Spleen (tissue), 11 donors: ENCODE measurements around the gene ATP6V1B1. TPM values are rescaled to one million over a fixed set of nuclear protein-coding genes. Genes with fewer than 3 reads are reported as not detected.

Experiments
- DNase-seq: peaks from one replicate; pipeline ENCODE4 v3.0.0-alpha.2; 2020
- H3K27ac ChIP-seq, 8 donors: fragments of 200-600 bp; sonication (generic) in 7 of 8; 1 replicate in 4 of 8; 2 replicates in 4 of 8; pipeline versions ENCODE4 v1.5.0 to v1.8.0; 2016 to 2021; ENCODE audit warnings: inconsistent platforms in 4 of 8, mild to moderate bottlenecking in 4 of 8, moderate library complexity in 1 of 8
- H3K27me3 ChIP-seq, 7 donors: fragments of 200-600 bp; sonication (generic) in 6 of 7; replicated peaks in 1 of 7; 1 replicate in 4 of 7; 2 replicates in 3 of 7; pipeline versions ENCODE4 v1.5.0 to v1.8.0; 2016 to 2021; ENCODE audit warnings: inconsistent platforms in 3 of 7, mild to moderate bottlenecking in 1 of 7
- H3K36me3 ChIP-seq, 6 donors: fragments of 200-600 bp; sonication (generic) in 5 of 6; 1 replicate in 4 of 6; 2 replicates in 2 of 6; pipeline versions ENCODE4 v1.5.0 to v1.8.0; 2016 to 2021; ENCODE audit warnings: inconsistent platforms in 2 of 6
- H3K4me1 ChIP-seq, 6 donors: fragments of 200-600 bp; sonication (generic) in 5 of 6; 1 replicate in 3 of 6; 2 replicates in 3 of 6; pipeline versions ENCODE4 v1.5.0 to v1.8.0; 2016 to 2021; ENCODE audit warnings: inconsistent platforms in 3 of 6
- H3K4me3 ChIP-seq, 8 donors: fragments of 200-600 bp; sonication (generic) in 7 of 8; 1 replicate in 4 of 8; 2 replicates in 4 of 8; pipeline versions ENCODE4 v1.5.0 to v1.8.0; 2016 to 2021; ENCODE audit warnings: inconsistent platforms in 4 of 8, mild to moderate bottlenecking in 4 of 8, moderate library complexity in 2 of 8
- H3K9me3 ChIP-seq, 8 donors: fragments of 200-600 bp; sonication (generic) in 7 of 8; 1 replicate in 4 of 8; 2 replicates in 4 of 8; pipeline versions ENCODE4 v1.5.0 to v1.8.0; 2016 to 2021; ENCODE audit warnings: inconsistent platforms in 4 of 8
- CTCF ChIP-seq, 11 experiments: fragments of 200-600 bp in 7 of 11; fragments of 450-650 bp in 4 of 11; sonication (generic) in 4 of 11; IDR thresholded peaks in 8 of 11; conservative IDR thresholded peaks in 3 of 11; 1 replicate in 7 of 11; 2 replicates in 4 of 11; pipeline versions ENCODE4 v1.4.0 to v1.8.0; 2016 to 2021; ENCODE audit warnings: antibody characterized with exemption in 11 of 11, inconsistent platforms in 4 of 11, mild to moderate bottlenecking in 1 of 11
- POLR2A ChIP-seq, 3 donors: fragments of 450-650 bp; IDR thresholded peaks; one replicate each; pipeline ENCODE4 v1.5.1; 2017; ENCODE audit warnings: antibody characterized with exemption in 3 of 3, mild to moderate bottlenecking in 1 of 3
- POLR2AphosphoS5 ChIP-seq, 3 donors: sonication (generic); formaldehyde crosslinking; IDR thresholded peaks; one replicate each; pipeline ENCODE4 v1.5.1; 2017; ENCODE audit warnings: antibody characterized with exemption in 3 of 3
- WGBS, 5 donors: extraction: QIAGEN DNeasy Blood & Tissue Kit in 3 of 5; methylation state at CpG; one replicate each; pipeline versions ENCODE4 v1.1.5 to v1.1.7; 2013 to 2018; 5-methylcytosine and 5-hydroxymethylcytosine counted together
- intact Hi-C: fragments of 100-400 bp; cut with DNase I; formaldehyde crosslinking; loops from one replicate; pipeline ENCODE4 v1.15.0; 2023; ENCODE audit warnings: low total_unique reads
- polyA plus RNA-seq, 3 donors: library from polyadenylated mRNA; stranded (reverse); fragments of 200-250 nt; gene quantifications; one replicate each; pipeline ENCODE4 v1.2.1, GENCODE V29; 2013
- total RNA-seq, 7 donors: library from RNA; depleted of rRNA in 3 of 7; stranded (reverse); fragments of >200 nt in 3 of 7; fragmentation: NEBNext Ultra II Directional in 4 of 7; extraction: Animal tissue kit (Norgen Biotek cat#: 25700) in 4 of 7; gene quantifications; one replicate each; pipeline versions ENCODE4 v1.1.0 to v1.2.1, GENCODE V29; 2016 to 2021
- donor health status: healthy with polysubstance abuse.
- donor health status: DM: no; HTN: no; CAD: no; lungs with moderate emphysema.
- donor health status: DM: no; HTN: no; CAD: no.
- donor health status: Bipolar disorder and iron deficiency.
- donor health status: healthy.
- donor health status: DM: no; HTN: no; CAD: no.
- donor health status: DM: yes; HTN: yes; CAD: no.

ATP6V1B1 gene
- total and polyA plus RNA-seq, 10 donors, result 0.06 to 0.11 TPM; not detected in 8

DNA sequence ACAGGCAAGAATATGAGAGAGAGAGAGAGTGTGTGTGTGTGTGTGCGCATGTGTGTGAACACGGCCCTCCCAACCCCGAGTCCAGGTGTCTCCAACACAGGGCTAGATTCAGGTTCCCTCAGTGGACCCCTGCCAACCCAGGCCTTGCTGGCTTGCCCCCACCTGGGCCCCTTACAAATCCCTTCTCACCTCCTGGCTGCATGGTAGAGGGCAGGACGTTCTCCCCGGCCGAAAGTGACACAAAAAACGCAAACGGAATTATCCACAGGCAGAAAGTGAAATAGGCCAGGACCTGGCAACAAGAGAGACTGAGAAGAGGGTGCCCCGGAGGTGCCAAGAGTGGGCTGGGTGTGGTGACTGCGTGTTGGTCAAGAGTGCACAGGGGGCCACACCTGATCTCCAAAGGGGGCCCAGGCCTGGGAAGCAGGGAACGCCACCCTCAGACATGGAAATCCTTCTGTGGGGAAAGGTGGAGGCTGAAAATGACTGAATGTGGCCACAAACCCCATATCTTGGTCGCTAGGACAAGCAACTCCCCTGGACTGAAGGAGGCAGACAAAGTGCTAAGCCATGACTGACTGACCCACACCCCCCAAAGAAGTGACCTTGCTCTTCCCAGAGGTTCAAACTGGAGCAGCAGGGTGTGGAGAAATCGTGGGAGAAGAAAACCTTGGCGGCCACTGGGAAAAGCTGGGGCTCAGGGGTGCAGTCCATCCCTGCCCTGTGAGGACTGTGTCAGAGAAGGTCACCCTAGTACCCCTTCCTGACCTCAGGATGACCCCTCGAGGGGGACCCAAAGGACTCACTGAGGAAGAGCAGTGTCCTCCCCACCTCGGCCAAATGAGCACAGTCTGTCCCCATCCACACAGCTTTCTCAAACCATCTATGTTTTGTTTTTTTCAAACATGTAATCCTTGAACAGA, 53.3 kb downstream of the ATP6V1B1 start:
- Histone ChIP-seq H3K4me1 (peaks cover 22 to 53% (median 36%) of the 10 kb centered on the region in 6 donors), H3K9me3 (no peaks in the 10 kb centered on the region), H3K36me3 (peaks cover 0 to 75% (median 55%) of the 10 kb centered on the region in 6 donors), H3K27me3 (no peaks in the 10 kb centered on the region), H3K27ac (no peak overlapping the region), H3K4me3 (no peak overlapping the region)
- 88 to 96% (median 94%) methylated on average over 16 of the region's 16 CpGs for WGBS, 5 donors
- DNase-seq, result peak; percentile 46
- intact Hi-C loops, result no loop called here
- no peak for TF ChIP-seq CTCF (IDR thresholded peaks at IDR 0.05 in 8 of 11, conservative IDR thresholded peaks at IDR 0.05 in 3 of 11)
- no peak for TF ChIP-seq POLR2A (IDR thresholded peaks at IDR 0.05)
- TF ChIP-seq POLR2AphosphoS5 (IDR thresholded peaks at IDR 0.05), result no peak

- Histone ChIP-seq H3K9me3 (no peaks in the 10 kb centered on the region), H3K36me3 (peaks cover 0 to 75% (median 55%) of the 10 kb centered on the region in 6 donors), H3K4me3 (no peak overlapping the region), H3K27ac (no peak overlapping the region), H3K27me3 (no peaks in the 10 kb centered on the region), H3K4me1 (peaks cover 18 to 47% (median 32%) of the 10 kb centered on the region in 6 donors)
- intact Hi-C loops, result no loop called here
- WGBS, 5 donors, result 67 to 90% (median 84%) methylated on average over 5 of the region's 5 CpGs
- no peak for TF ChIP-seq POLR2A (IDR thresholded peaks at IDR 0.05)
- TF ChIP-seq CTCF (IDR thresholded peaks at IDR 0.05 in 8 of 11, conservative IDR thresholded peaks at IDR 0.05 in 3 of 11), result no peak
- no peak for TF ChIP-seq POLR2AphosphoS5 (IDR thresholded peaks at IDR 0.05)
- no peak for DNase-seq
These were observed 54.5 kb downstream of the ATP6V1B1 start for GRCh38 chr2:70990216-70990615.

DNA sequence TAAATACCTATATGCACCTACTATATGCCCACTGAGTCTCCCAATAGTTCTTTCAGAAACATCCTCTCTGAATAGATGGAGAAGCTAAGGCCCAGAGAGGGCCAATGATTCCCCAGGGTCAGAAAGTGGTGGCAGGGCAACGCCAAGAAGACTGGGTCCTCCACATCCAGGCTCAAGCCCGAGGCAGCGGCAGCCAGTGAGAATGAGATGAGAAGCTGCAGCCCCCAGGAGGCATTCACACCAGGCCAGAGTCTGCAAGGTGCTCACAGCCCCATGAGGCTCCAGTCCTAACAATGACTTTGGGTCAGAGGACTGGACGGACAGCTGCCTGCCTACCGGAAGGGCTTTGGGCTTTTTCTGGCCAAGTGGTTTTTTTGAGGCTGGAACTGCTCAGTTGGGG, 55.4 kb downstream of the ATP6V1B1 start:
- H3K9me3 ChIP-seq, result no peaks in the 10 kb centered on the region
- H3K36me3 ChIP-seq, result peaks cover 0 to 67% (median 53%) of the 10 kb centered on the region in 6 donors
- peaks cover 14 to 49% (median 35%) of the 10 kb centered on the region in 6 donors for H3K4me1 ChIP-seq
- H3K27ac ChIP-seq, result no peak overlapping the region
- DNase-seq, result peak; percentile 51
- H3K27me3 ChIP-seq, result no peaks in the 10 kb centered on the region
- WGBS, 5 donors, result 90 to 97% (median 94%) methylated on average over 5 of the region's 5 CpGs
- TF ChIP-seq CTCF (IDR thresholded peaks at IDR 0.05 in 8 of 11, conservative IDR thresholded peaks at IDR 0.05 in 3 of 11) (no peak), POLR2AphosphoS5 (IDR thresholded peaks at IDR 0.05) (no peak), POLR2A (IDR thresholded peaks at IDR 0.05) (no peak)
- intact Hi-C loops, result no loop called here
- H3K4me3 ChIP-seq, result no peak overlapping the region

- intact Hi-C loops, result no loop called here
- Histone ChIP-seq H3K27me3 (no peaks in the 10 kb centered on the region), H3K9me3 (no peaks in the 10 kb centered on the region), H3K4me1 (peaks cover 14 to 52% (median 35%) of the 10 kb centered on the region in 6 donors), H3K27ac (no peak overlapping the region), H3K4me3 (no peak overlapping the region), H3K36me3 (peaks cover 0 to 61% (median 47%) of the 10 kb centered on the region in 6 donors)
- whole genome bisulfite sequencing, 5 donors, result 88 to 93% (median 90%) methylated on average over 9 of the region's 9 CpGs
- no peak for TF ChIP-seq POLR2AphosphoS5 (IDR thresholded peaks at IDR 0.05)
- TF ChIP-seq CTCF (IDR thresholded peaks at IDR 0.05 in 8 of 11, conservative IDR thresholded peaks at IDR 0.05 in 3 of 11), result no peak
- no peak for TF ChIP-seq POLR2A (IDR thresholded peaks at IDR 0.05)
- peak; percentile 38 for DNase-seq
These were observed 56.0 kb downstream of the ATP6V1B1 start for GRCh38 chr2:70991742-70992141.
